H1 (cell line): ENCODE results near the gene ADARB2. TPM values are rescaled to one million over a fixed set of nuclear protein-coding genes. Genes with fewer than 3 reads are reported as not detected.

ENCODE experiments used
- CTCF ChIA-PET: fragments of 300-600 bp; sonication (Branson Sonifier 250); formaldehyde crosslinking; loops from one replicate; lab custom pipeline; 2021; ENCODE audit not compliant: partially characterized antibody; lab: Charles Lee
- POLR2A ChIA-PET: fragments of 300-600 bp; sonication (Branson Sonifier 250); formaldehyde crosslinking; loops from one replicate; lab custom pipeline; 2021; ENCODE audit warnings: inconsistent platforms; ENCODE audit not compliant: partially characterized antibody; lab: Charles Lee
- DNase-seq, 2 experiments: peaks; one replicate each; pipeline versions ENCODE4 v3.0.0 to v3.0.0-alpha.2; 2010 to 2022; ENCODE audit warnings: low spot score in 2 of 2, low read depth in 1 of 2, mixed read lengths in 1 of 2
- FAIRE-seq: peaks from 2 replicates; lab custom pipeline; 2011; peaks lifted over from hg19 to GRCh38; lab: Jason Lieb, UNC
- H2AFZ ChIP-seq: 2 replicates; pipeline ENCODE4 v1.8.1; 2012; ENCODE audit warnings: low read length, inconsistent platforms
- H2AK5ac ChIP-seq: 2 replicates; pipeline ENCODE4 v1.6.1; 2013; ENCODE audit warnings: low read depth, low read length
- H2BK120ac ChIP-seq: replicated peaks from 2 replicates; pipeline ENCODE3; 2013; ENCODE audit warnings: low read depth, low read length, inconsistent platforms
- H2BK12ac ChIP-seq: 2 replicates; pipeline ENCODE4 v1.6.1; 2013; ENCODE audit warnings: low read depth, low read length
- H2BK15ac ChIP-seq: 2 replicates; pipeline ENCODE4 v1.6.1; 2013; ENCODE audit warnings: low read length
- H2BK20ac ChIP-seq: 2 replicates; pipeline ENCODE4 v1.6.1; 2013; ENCODE audit warnings: low read length
- H2BK5ac ChIP-seq: 2 replicates; pipeline ENCODE4 v1.6.1; 2013; ENCODE audit warnings: low read depth, low read length
- H3K14ac ChIP-seq: 2 replicates; pipeline ENCODE4 v1.6.1; 2013; ENCODE audit warnings: inconsistent platforms; ENCODE audit not compliant: insufficient read length
- H3K18ac ChIP-seq: 2 replicates; pipeline ENCODE4 v1.6.1; 2013; ENCODE audit warnings: low read length; ENCODE audit errors: extremely low read depth
- H3K23ac ChIP-seq: 2 replicates; pipeline ENCODE4 v1.6.1; 2013; ENCODE audit warnings: inconsistent platforms; ENCODE audit not compliant: insufficient read length
- H3K23me2 ChIP-seq: 2 replicates; pipeline ENCODE4 v1.6.1; 2013; ENCODE audit warnings: low read depth, low read length
- H3K27ac ChIP-seq: 2 replicates; pipeline ENCODE4 v1.6.1; 2011; ENCODE audit warnings: low read depth, low read length, inconsistent platforms
- H3K27me3 ChIP-seq, 4 experiments: replicated peaks in 1 of 4; 1 replicate in 1 of 4; 2 replicates in 3 of 4; pipeline versions ENCODE4 v1.6.1 to v1.8.1; 2011 to 2013; ENCODE audit warnings: low read length in 3 of 4, mild to moderate bottlenecking in 3 of 4, inconsistent platforms in 2 of 4, mixed read lengths in 2 of 4, moderate library complexity in 1 of 4; ENCODE audit not compliant: control insufficient read depth in 3 of 4, insufficient read depth in 3 of 4; ENCODE audit errors: extremely low read depth in 1 of 4
- H3K36me3 ChIP-seq, 4 experiments: 2 replicates each; pipeline versions ENCODE4 v1.6.1 to v1.8.1; 2011 to 2013; ENCODE audit warnings: mild to moderate bottlenecking in 4 of 4, low read length in 3 of 4, moderate library complexity in 2 of 4, control low read depth in 1 of 4, inconsistent platforms in 1 of 4; ENCODE audit not compliant: insufficient read depth in 4 of 4, control insufficient read depth in 2 of 4
- H3K4ac ChIP-seq: replicated peaks from 2 replicates; pipeline ENCODE3; 2013; ENCODE audit warnings: low read length, low read depth, mixed read lengths, inconsistent platforms; ENCODE audit not compliant: insufficient read length
- H3K4me1 ChIP-seq, 4 experiments: replicated peaks in 1 of 4; 1 replicate in 1 of 4; 2 replicates in 3 of 4; pipeline versions ENCODE4 v1.6.1 to v1.8.1; 2011 to 2013; ENCODE audit warnings: low read length in 3 of 4, inconsistent platforms in 2 of 4, mixed read lengths in 1 of 4; ENCODE audit not compliant: insufficient read depth in 4 of 4, control insufficient read depth in 3 of 4
- H3K4me2 ChIP-seq, 2 experiments: 2 replicates each; pipeline versions ENCODE4 v1.6.1 to v1.8.1; 2011 to 2013; ENCODE audit warnings: low read depth in 2 of 2, low read length in 2 of 2, control low read depth in 1 of 2, inconsistent platforms in 1 of 2, mild to moderate bottlenecking in 1 of 2; ENCODE audit not compliant: insufficient read depth in 1 of 2
- H3K4me3 ChIP-seq, 4 experiments: fragments of 200-600, 300-600 bp in 1 of 4; sonication (generic), shearing (Covaris generic), sonication (Bioruptor Twin) in 1 of 4; 2 replicates each; pipeline versions ENCODE4 v1.5.1 to v1.8.1; 2011 to 2016; ENCODE audit warnings: low read length in 4 of 4, low read depth in 3 of 4, control low read depth in 2 of 4, inconsistent platforms in 2 of 4, mild to moderate bottlenecking in 2 of 4, mixed read lengths in 1 of 4, moderate library complexity in 1 of 4; ENCODE audit not compliant: insufficient read depth in 2 of 4; ENCODE audit errors: extremely low read depth in 1 of 4
- H3K56ac ChIP-seq: replicated peaks from 2 replicates; pipeline ENCODE3; 2013; ENCODE audit warnings: low read depth, mild to moderate bottlenecking, mixed read lengths, low read length, inconsistent platforms; ENCODE audit not compliant: insufficient read length
- H3K79me1 ChIP-seq: 2 replicates; pipeline ENCODE4 v1.6.1; 2013; ENCODE audit warnings: low read depth, low read length, control low read depth
- H3K79me2 ChIP-seq, 2 experiments: 2 replicates each; pipeline versions ENCODE4 v1.6.1 to v1.8.1; 2012 to 2013; ENCODE audit warnings: low read length in 2 of 2, mild to moderate bottlenecking in 2 of 2, inconsistent platforms in 1 of 2; ENCODE audit not compliant: insufficient read depth in 2 of 2, control insufficient read depth in 1 of 2
- H3K9ac ChIP-seq, 4 experiments: replicated peaks in 1 of 4; 1 replicate in 1 of 4; 2 replicates in 3 of 4; pipeline versions ENCODE4 v1.6.1 to v1.8.1; 2011 to 2013; ENCODE audit warnings: low read depth in 3 of 4, low read length in 3 of 4, control low read depth in 2 of 4, mild to moderate bottlenecking in 2 of 4, moderate library complexity in 2 of 4, inconsistent platforms in 1 of 4; ENCODE audit errors: extremely low read depth in 1 of 4
- H3K9me3 ChIP-seq, 2 experiments: 2 replicates each; pipeline versions ENCODE4 v1.6.1 to v1.8.1; 2012 to 2013; ENCODE audit warnings: mild to moderate bottlenecking in 2 of 2, moderate library complexity in 2 of 2, control low read depth in 1 of 2, inconsistent platforms in 1 of 2, low read depth in 1 of 2, low read length in 1 of 2, mixed read lengths in 1 of 2; ENCODE audit not compliant: insufficient read depth in 2 of 2
- H4K20me1 ChIP-seq, 2 experiments: replicated peaks in 1 of 2; 2 replicates each; pipeline versions ENCODE3 to v1.8.1; 2011 to 2013; ENCODE audit warnings: inconsistent platforms in 2 of 2, low read length in 2 of 2, mild to moderate bottlenecking in 1 of 2; ENCODE audit not compliant: insufficient read depth in 2 of 2, control insufficient read depth in 1 of 2
- H4K5ac ChIP-seq: 2 replicates; pipeline ENCODE4 v1.6.1; 2013; ENCODE audit warnings: low read length, low read depth, mixed read lengths, inconsistent platforms; ENCODE audit not compliant: insufficient read length
- H4K8ac ChIP-seq: 2 replicates; pipeline ENCODE4 v1.8.0; 2013; ENCODE audit warnings: mild to moderate bottlenecking, moderate library complexity, low read length, inconsistent platforms; ENCODE audit not compliant: insufficient read depth; ENCODE audit errors: extremely low read depth
- H4K91ac ChIP-seq: replicated peaks from 2 replicates; pipeline ENCODE3; 2013; ENCODE audit warnings: low read length, mixed read lengths, inconsistent platforms; ENCODE audit not compliant: insufficient read length
- E2F6 ChIP-seq: IDR thresholded peaks from 2 replicates; pipeline ENCODE4 v1.6.1; 2012; ENCODE audit warnings: inconsistent platforms
- RNF2 ChIP-seq: fragments of 200-900, 300-1000 bp; sonication (generic); IDR thresholded peaks from 2 replicates; pipeline ENCODE4 v1.7.1; 2016; ENCODE audit warnings: borderline replicate concordance, low read depth, mild to moderate bottlenecking, antibody characterized with exemption, low read length; ENCODE audit not compliant: poor library complexity, severe bottlenecking; ENCODE audit errors: missing control alignments
- WGBS, 2 experiments: shearing (Covaris generic) in 1 of 2; methylation state at CpG; one replicate each; pipeline versions ENCODE4 v1.1.6 to v1.1.7; 2013 to 2015; ENCODE audit warnings: low lambda C conversion rate in 2 of 2, mixed read lengths in 2 of 2, inconsistent platforms in 1 of 2, low coverage in 1 of 2, missing lambda C conversion rate in 1 of 2; ENCODE audit not compliant: insufficient replicate concordance in 2 of 2, insufficient coverage in 1 of 2, insufficient read length in 1 of 2; ENCODE audit errors: extremely low coverage in 1 of 2, missing lambda C conversion rate in 1 of 2; 5-methylcytosine and 5-hydroxymethylcytosine counted together
- polyA plus RNA-seq, 7 experiments: library from polyadenylated mRNA; depleted of rRNA in 3 of 7; stranded (reverse) in 5 of 7; unstranded in 2 of 7; fragments of >200 nt in 5 of 7; fragments of 200-250 nt in 2 of 7; gene quantifications; 1 replicate in 5 of 7; 2 replicates in 1 of 7; 4 replicates in 1 of 7; pipeline versions ENCODE4 v1.2.1 to v1.2.3, GENCODE V29; 2011 to 2013; ENCODE audit warnings: missing spikeins in 2 of 7, mixed read lengths in 2 of 7
- total RNA-seq: library from RNA; stranded (reverse); fragmentation: NEBNext Ultra II Directional; extraction: Animal tissue kit (Norgen Biotek cat#: 25700); gene quantifications from 2 replicates; pipeline ENCODE4 v1.2.1, GENCODE V29; 2021

Gene ADARB2
- total and polyA plus RNA-seq, 2 of the 8 experiments (the other 6 are each of a cell fraction or from before 2014, with no cell fraction given) = 2.2 to 2.8 TPM

- CTCF ChIA-PET = interaction anchor here (0.6 to 1.3 kb wide), 8 partner anchors 8 to 1353 kb away, joined by 3 to 4 read pairs (median 3); no protein-coding TSS in a partner anchor
These were observed 271.9 kb downstream of the ADARB2 start for GRCh38 chr10:1465418-1465911.

More at GRCh38 chr10:1465418-1465911, 271.9 kb downstream of the ADARB2 start:
- Histone ChIP-seq H3K4me2 (no peak overlapping the region), H3K4me3 (no peak overlapping the region), H2BK120ac (no peak overlapping the region), H3K23me2 (0 out of 2 replicates have a peak, but pooled peaks cover 3% of the 10 kb centered on the region), H4K91ac (no peak overlapping the region), H3K4me1 (no peaks in the 10 kb centered on the region; a peak in 1 of 7 replicates), H3K23ac (no peak overlapping the region), H3K9ac (no peak overlapping the region), H2BK12ac (no peak overlapping the region), H3K27ac (no peak overlapping the region), H3K4ac (no peak overlapping the region), H3K79me1 (no peaks in the 10 kb centered on the region), H3K36me3 (no peaks in the 10 kb centered on the region), H3K14ac (no peak overlapping the region), H4K5ac (no peak overlapping the region), H3K9me3 (no peaks in the 10 kb centered on the region), H3K18ac (no peak overlapping the region; the same call in 1 of the 2 replicates), H3K79me2 (no peaks in the 10 kb centered on the region), H3K27me3 (no peaks in the 10 kb centered on the region; a peak in 1 of 7 replicates), H3K56ac (no peak overlapping the region), H2AFZ (no peak overlapping the region), H2AK5ac (no peak overlapping the region; the same call in 1 of the 2 replicates), H2BK15ac (peak overlapping the region; percentile 29; the same call in 1 of the 2 replicates), H2BK5ac (no peak overlapping the region), H4K20me1 (peaks cover 0 to 3% of the 10 kb centered on the region in 2 experiments), H2BK20ac (no peak overlapping the region), H4K8ac (no peak overlapping the region)
- DNase-seq (no peak), FAIRE-seq (no peak)
- POLR2A ChIA-PET = no interaction called here
- WGBS, 2 experiments = 90% methylated on average over 18 of the region's 19 CpGs; no CpG with 5 or more reads in 1 of the 2 experiments
- TF ChIP-seq RNF2 (no peak), E2F6 (no peak)
